Measurements from ENCODE around the gene KRAS. TPM values are rescaled to one million over a fixed set of nuclear protein-coding genes. Genes with fewer than 3 reads are reported as not detected.

The KRAS gene
- total and polyA plus RNA-seq, 2 of the 4 experiments (the other 2 are of a cell fraction) = 9.3 to 10.7 TPM

DNA sequence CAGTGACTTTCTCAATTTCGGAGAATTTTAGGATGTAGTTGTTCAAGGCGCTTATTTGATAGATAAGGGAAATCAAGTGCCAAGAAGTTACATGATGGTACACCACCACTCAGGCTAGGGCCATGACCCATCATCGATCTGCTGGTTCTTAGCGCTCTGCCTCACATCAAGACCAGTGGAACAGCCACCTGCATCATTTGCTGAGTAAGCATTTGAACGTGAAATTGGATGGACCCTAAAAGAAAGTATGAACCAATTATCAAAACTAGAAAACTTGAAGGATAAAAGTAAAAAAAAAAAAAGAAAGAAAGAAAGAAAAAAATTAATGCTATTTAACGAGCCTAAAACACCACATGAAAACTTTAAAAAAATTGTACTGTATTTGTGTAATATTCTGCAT, 27.5 kb upstream of the KRAS start:
- Histone ChIP-seq H3K9me1 (ENCODE audit: insufficient read depth, low read length) (no peaks in the 10 kb centered on the region), H2BK5ac (ENCODE audit: low read depth, low read length, poor library complexity, severe bottlenecking) (no peak overlapping the region), H4K8ac (ENCODE audit: low read depth in 2 of 2, low read length in 2 of 2) (no peak overlapping the region), H2BK20ac (ENCODE audit: low read depth, low read length) (no peak overlapping the region), H3K4me3 (ENCODE audit: insufficient read depth, low read depth, low read length) (no peak overlapping the region), H3K18ac (ENCODE audit: low read depth, low read length) (no peak overlapping the region), H3K23ac (ENCODE audit: low read depth, low read length) (no peak overlapping the region), H3K27ac (ENCODE audit: insufficient read depth, low read length) (no peak overlapping the region), H3K56ac (ENCODE audit: extremely low read depth, insufficient read depth, low read length) (no peak overlapping the region), H4K20me1 (ENCODE audit: insufficient read depth, low read length) (peaks cover 3% of the 10 kb centered on the region; the same call in 1 of the 2 replicates), H3K9ac (ENCODE audit: low read depth, low read length) (no peak overlapping the region), H3K14ac (replicated peaks; ENCODE audit: low read depth, low read length) (no peak overlapping the region), H4K91ac (ENCODE audit: insufficient read depth, low read depth, low read length) (no peak overlapping the region), H3K79me1 (ENCODE audit: low read depth in 1 of 2, low read length in 2 of 2) (no peaks in the 10 kb centered on the region), H2AK9ac (replicated peaks; ENCODE audit: low read depth, low read length, poor library complexity) (no peak overlapping the region), H3K4me2 (ENCODE audit: low read depth, low read length) (no peak overlapping the region), H3K4me1 (ENCODE audit: control insufficient read depth, insufficient read depth, low read length) (peaks cover 4% of the 10 kb centered on the region), H2AK5ac (ENCODE audit: low read depth, low read length) (peak overlapping the region; percentile 30; the same call in 1 of the 2 replicates), H3K27me3 (ENCODE audit: control insufficient read depth, insufficient read depth, low read length) (no peaks in the 10 kb centered on the region), H2AFZ (replicated peaks; ENCODE audit: low read length, poor library complexity) (no peak overlapping the region), H3K9me3 (ENCODE audit: control insufficient read depth, insufficient read depth, low read length) (no peaks in the 10 kb centered on the region), H3K36me3 (ENCODE audit: control insufficient read depth, insufficient read depth, low read length) (no peaks in the 10 kb centered on the region), H3K4ac (ENCODE audit: low read depth, low read length) (peak overlapping the region; percentile 51; the same call in 1 of the 2 replicates), H4K5ac (ENCODE audit: low read depth, low read length) (no peak overlapping the region), H2BK15ac (ENCODE audit: low read depth, low read length) (0 out of 3 replicates have a peak overlapping the region, but pooled peaks have one; percentile 42), H2BK120ac (ENCODE audit: low read depth, low read length) (no peak overlapping the region)
- BruUV-seq (replicated peaks) = no TSS peak
- POLR2A ChIA-PET (ENCODE audit: unreplicated experiment) = no interaction called here
- dilution Hi-C loops (cut with HindIII; ENCODE audit: low sequenced_read_pairs, unreplicated experiment) (no loop called here), intact Hi-C loops (cut with micrococcal nuclease) (no loop called here), in situ Hi-C loops (cut with MboI; ENCODE audit: low sequenced_read_pairs) (no loop called here)
- ATAC-seq (ENCODE audit: low read depth) = no peak
- TF ChIP-seq CHD1 (IDR thresholded peaks at IDR 0.05; ENCODE audit: low read depth, low read length) (no peak), MAFK (IDR thresholded peaks at IDR 0.05; ENCODE audit: low read depth, low read length) (peak; percentile 91)
- no peak for DNase-seq
- WGBS, 2 experiments (ENCODE audit: extremely low coverage in 2 of 2, insufficient read length in 1 of 2) = no CpG with 5 or more reads among the region's 6 CpGs
- CTCF ChIA-PET = no interaction called here
